Pancreas (tissue), 10 donors: ENCODE results near the gene KIFC1. TPM values are rescaled to one million over a fixed set of nuclear protein-coding genes. Genes with fewer than 3 reads are reported as not detected.
A peak's percentile ranks its signal among the peaks of the same experiment; 100 is the strongest.

Experiments
- ATAC-seq, 4 donors: fragments of 200-7000 bp; cut with Tn5 transposase; one replicate each; pipeline versions ENCODE4 v1.8.0 to v1.9.1; 2020; ENCODE audit warnings: mild to moderate bottlenecking in 4 of 4, moderate library complexity in 4 of 4
- DNase-seq, 6 donors: peaks; one replicate each; pipeline ENCODE4 v3.0.0-alpha.2; 2020
- FAIRE-seq: peaks from 2 replicates; lab custom pipeline; 2012; peaks lifted over from hg19 to GRCh38; lab: Jason Lieb, UNC
- H3K27ac ChIP-seq, 4 donors: fragments of 200-600 bp; sonication (generic); 1 replicate in 3 of 4; 2 replicates in 1 of 4; pipeline versions ENCODE4 v1.5.0 to v1.8.0; 2020
- H3K27me3 ChIP-seq, 4 donors: fragments of 200-600 bp; one replicate each; pipeline ENCODE4 v1.8.0; 2021
- H3K36me3 ChIP-seq, 3 donors: fragments of 200-600 bp; sonication (generic) in 1 of 3; one replicate each; pipeline versions ENCODE4 v1.5.0 to v1.8.0; 2020 to 2021
- H3K4me1 ChIP-seq, 3 donors: fragments of 200-600 bp; one replicate each; pipeline ENCODE4 v1.8.0; 2021
- H3K4me3 ChIP-seq, 4 donors: fragments of 200-600 bp; sonication (generic) in 2 of 4; one replicate each; pipeline versions ENCODE4 v1.5.0 to v1.8.0; 2020 to 2021
- H3K9me3 ChIP-seq, 4 donors: fragments of 200-600 bp; one replicate each; pipeline ENCODE4 v1.8.0; 2021
- CTCF ChIP-seq, 4 donors: fragments of 200-600 bp; sonication (generic) in 3 of 4; IDR thresholded peaks; one replicate each; pipeline versions ENCODE4 v1.5.0 to v1.8.0; 2021; ENCODE audit warnings: antibody characterized with exemption in 4 of 4
- WGBS, 2 donors: extraction: QIAGEN DNeasy Blood & Tissue Kit; methylation state at CpG; one replicate each; pipeline ENCODE4 v1.1.7; 2013; 5-methylcytosine and 5-hydroxymethylcytosine counted together
- intact Hi-C, 3 donors: fragments of 100-400 bp; cut with DNase I; formaldehyde crosslinking; loops; one replicate each; pipeline versions ENCODE4 v1.11.1 to v1.14.2; 2022
- polyA plus RNA-seq, 2 donors: library from polyadenylated mRNA; stranded (reverse); fragments of 200-250 nt; gene quantifications; one replicate each; pipeline ENCODE4 v1.2.3, GENCODE V29; 2013
- total RNA-seq, 6 donors: library from RNA; stranded (reverse); fragmentation: NEBNext Ultra II Directional in 4 of 6; extraction: Animal tissue kit (Norgen Biotek cat#: 25700) in 4 of 6; gene quantifications; one replicate each; pipeline versions ENCODE4 v1.2.1 to v1.2.4, GENCODE V29; 2021 to 2023
- donor health status: healthy with polysubstance abuse.
- donor health status: DM: no; HTN: no; CAD: no; lungs with moderate emphysema.
- donor health status: DM: no; HTN: no; CAD: no.
- donor health status: control.
- donor health status: control.
- donor health status: Bipolar disorder and iron deficiency.
- donor health status: DM: yes; HTN: yes; CAD: no.
- donor health status: DM: no; HTN: no; CAD: no.
- donor health status: DM: no; HTN: no; CAD: no.
- donor health status: DM: yes; HTN: yes; CAD: no.

KIFC1 gene
- total and polyA plus RNA-seq, 8 donors, result 0.14 to 1.5 (median 0.35) TPM

- TF ChIP-seq CTCF (IDR thresholded peaks at IDR 0.05), result no peak
- Histone ChIP-seq H3K27me3 (no peaks in the 10 kb centered on the region), H3K4me1 (peaks cover 0 to 8% (median 0%) of the 10 kb centered on the region in 3 donors), H3K36me3 (no peaks in the 10 kb centered on the region), H3K9me3 (no peaks in the 10 kb centered on the region), H3K4me3 (peak overlapping the region; percentile 27 to 52 (median 40)), H3K27ac (peak overlapping the region in 2 of 4 donors; percentile 19 to 93)
- intact Hi-C loops, result no loop called here
- peak; percentile 4 to 38 (median 14) for ATAC-seq
- FAIRE-seq, result no peak
- WGBS, 2 donors, result 1% methylated on average over 21 to 72 of the region's 79 CpGs
- peak; percentile 50 to 87 (median 68) for DNase-seq
These were observed 36.1 kb downstream of the KIFC1 start for GRCh38 chr6:33427585-33428223.

GRCh38 chr6:33428224-33428965, 36.8 kb downstream of the KIFC1 start:
- peak overlapping the region in 3 of 4 donors; percentile 27 to 52 (median 51) for H3K4me3 ChIP-seq
- peaks cover 0 to 8% (median 0%) of the 10 kb centered on the region in 3 donors for H3K4me1 ChIP-seq
- intact Hi-C loops, result no loop called here
- TF ChIP-seq CTCF (IDR thresholded peaks at IDR 0.05), result no peak
- H3K27me3 ChIP-seq, result no peaks in the 10 kb centered on the region
- no peaks in the 10 kb centered on the region for H3K36me3 ChIP-seq
- peak in 2 of 6 donors; percentile 35 to 76 for DNase-seq
- H3K27ac ChIP-seq, result no peak overlapping the region
- FAIRE-seq, result no peak
- H3K9me3 ChIP-seq, result no peaks in the 10 kb centered on the region
- 4 to 8% methylated on average over 21 to 33 of the region's 33 CpGs for WGBS, 2 donors
- ATAC-seq, result peak in 1 of 4 donors; percentile 17

GRCh38 chr6:33428966-33429749, 37.5 kb downstream of the KIFC1 start:
- FAIRE-seq (no peak), DNase-seq (no peak), ATAC-seq (no peak)
- no peak for TF ChIP-seq CTCF (IDR thresholded peaks at IDR 0.05)
- Histone ChIP-seq H3K36me3 (no peaks in the 10 kb centered on the region), H3K27me3 (no peaks in the 10 kb centered on the region), H3K4me1 (peaks cover 0 to 8% (median 0%) of the 10 kb centered on the region in 3 donors), H3K4me3 (no peak overlapping the region), H3K27ac (no peak overlapping the region), H3K9me3 (no peaks in the 10 kb centered on the region)
- 81 to 89% methylated on average over 5 of the region's 5 CpGs for WGBS, 2 donors
- intact Hi-C loops, result no loop called here

- Histone ChIP-seq H3K4me1 (peaks cover 0 to 6% (median 0%) of the 10 kb centered on the region in 3 donors), H3K9me3 (no peaks in the 10 kb centered on the region), H3K36me3 (no peaks in the 10 kb centered on the region), H3K27me3 (no peaks in the 10 kb centered on the region), H3K27ac (no peak overlapping the region), H3K4me3 (no peak overlapping the region)
- intact Hi-C loops, result no loop called here
- WGBS, 2 donors, result 73 to 75% methylated on average over 2 of the region's 2 CpGs
- DNase-seq (no peak), FAIRE-seq (no peak), ATAC-seq (no peak)
- TF ChIP-seq CTCF (IDR thresholded peaks at IDR 0.05), result no peak
These were observed 38.1 kb downstream of the KIFC1 start for GRCh38 chr6:33429750-33430052.
